Endothelial cell of umbilical vein (primary cell): Measurements from ENCODE around the gene SYCP3. TPM values are rescaled to one million over a fixed set of nuclear protein-coding genes. Genes with fewer than 3 reads are reported as not detected.

Experiments
- BruUV-seq: library from RNA; stranded (reverse); fragments of 400-500 nt; replicated peaks from 2 replicates; lab custom pipeline; 2021; lab: Mats Ljungman, UMichigan
- CTCF ChIA-PET: fragments of 300-600, 350-600 bp; sonication (Branson Sonifier 250); formaldehyde crosslinking; loops from one replicate; lab custom pipeline; 2021; ENCODE audit warnings: antibody characterized with exemption, inconsistent platforms; lab: Charles Lee
- POLR2A ChIA-PET: fragments of 300-600, 350-600 bp; sonication (Branson Sonifier 250); formaldehyde crosslinking; loops from one replicate; lab custom pipeline; 2021; ENCODE audit warnings: antibody characterized with exemption, inconsistent platforms; lab: Charles Lee
- DNase-seq: peaks from one replicate; pipeline ENCODE4 v3.0.0-alpha.2; 2011; ENCODE audit warnings: low read depth, low spot score
- FAIRE-seq: peaks from 2 replicates; lab custom pipeline; 2011; peaks lifted over from hg19 to GRCh38; lab: Jason Lieb, UNC
- H2AFZ ChIP-seq: 2 replicates; pipeline ENCODE4 v1.6.0; 2012; ENCODE audit warnings: low read depth, low read length, control low read depth, inconsistent platforms
- H3K27ac ChIP-seq: 2 replicates; pipeline ENCODE4 v1.5.1; 2011; ENCODE audit warnings: low read depth, mild to moderate bottlenecking, control low read depth, low read length, moderate library complexity; ENCODE audit not compliant: insufficient read depth
- H3K27me3 ChIP-seq, 2 experiments: 2 replicates each; pipeline versions ENCODE4 v1.6.0 to v1.6.1; 2011; ENCODE audit warnings: low read length in 2 of 2, mixed read lengths in 1 of 2; ENCODE audit not compliant: control insufficient read depth in 2 of 2, insufficient read depth in 2 of 2
- H3K36me3 ChIP-seq, 2 experiments: 2 replicates in 1 of 2; 3 replicates in 1 of 2; pipeline ENCODE4 v1.5.1; 2011; ENCODE audit warnings: low read length in 2 of 2, mild to moderate bottlenecking in 1 of 2, moderate library complexity in 1 of 2; ENCODE audit not compliant: control insufficient read depth in 2 of 2, insufficient read depth in 2 of 2; ENCODE audit errors: extremely low read depth in 1 of 2
- H3K4me1 ChIP-seq: 3 replicates; pipeline ENCODE4 v1.5.1; 2011; ENCODE audit warnings: mild to moderate bottlenecking, low read length; ENCODE audit not compliant: control insufficient read depth, insufficient read depth; ENCODE audit errors: extremely low read depth
- H3K4me2 ChIP-seq: 2 replicates; pipeline ENCODE4 v1.6.1; 2011; ENCODE audit warnings: low read length, control low read depth, mixed read lengths; ENCODE audit not compliant: insufficient read depth
- H3K4me3 ChIP-seq, 3 experiments: fragments of 200-600 bp in 1 of 3; sonication (generic), shearing (Covaris generic) in 1 of 3; replicated peaks in 1 of 3; 2 replicates each; pipeline ENCODE4 v1.5.1; 2011 to 2016; ENCODE audit warnings: control low read depth in 3 of 3, low read length in 3 of 3, mild to moderate bottlenecking in 2 of 3, inconsistent platforms in 1 of 3, low read depth in 1 of 3, moderate library complexity in 1 of 3; ENCODE audit not compliant: insufficient read depth in 1 of 3
- H3K79me2 ChIP-seq: 2 replicates; pipeline ENCODE4 v1.6.0; 2012; ENCODE audit warnings: low read length, inconsistent platforms; ENCODE audit not compliant: control insufficient read depth, insufficient read depth
- H3K9ac ChIP-seq: replicated peaks from 2 replicates; pipeline ENCODE3; 2011; ENCODE audit warnings: low read length, control low read depth; ENCODE audit not compliant: insufficient read depth; ENCODE audit errors: extremely low read depth
- H3K9me1 ChIP-seq: replicated peaks from 3 replicates; pipeline ENCODE4 v1.6.0; 2011; ENCODE audit warnings: mild to moderate bottlenecking, low read length; ENCODE audit not compliant: control insufficient read depth, insufficient read depth; ENCODE audit errors: extremely low read depth
- H3K9me3 ChIP-seq: replicated peaks from 2 replicates; pipeline ENCODE4 v1.5.1; 2012; ENCODE audit warnings: low read length, inconsistent platforms; ENCODE audit not compliant: control insufficient read depth, insufficient read depth
- H4K20me1 ChIP-seq: replicated peaks from 2 replicates; pipeline ENCODE3; 2011; ENCODE audit warnings: mild to moderate bottlenecking, low read length; ENCODE audit not compliant: control insufficient read depth, insufficient read depth; ENCODE audit errors: extremely low read depth
- CTCF ChIP-seq, 2 donors: IDR thresholded peaks; 1 replicate in 1 of 2; 2 replicates in 1 of 2; pipeline ENCODE4 v1.5.1; 2011; ENCODE audit warnings: low read length in 2 of 2, mild to moderate bottlenecking in 2 of 2, moderate library complexity in 2 of 2, control low read depth in 1 of 2, inconsistent platforms in 1 of 2, low read depth in 1 of 2; ENCODE audit not compliant: insufficient read depth in 1 of 2; ENCODE audit errors: extremely low read depth in 1 of 2
- EZH2 ChIP-seq: IDR thresholded peaks from 2 replicates; pipeline ENCODE4 v1.6.1; 2012; ENCODE audit warnings: borderline replicate concordance, low read depth, mild to moderate bottlenecking, moderate library complexity, low read length, inconsistent platforms; ENCODE audit not compliant: severe bottlenecking
- FOS ChIP-seq: IDR thresholded peaks from 2 replicates; pipeline ENCODE4 v1.6.1; 2011; ENCODE audit warnings: mild to moderate bottlenecking, low read length, moderate library complexity, borderline replicate concordance; ENCODE audit not compliant: insufficient read depth
- JUN ChIP-seq: IDR thresholded peaks from 2 replicates; pipeline ENCODE4 v1.6.1; 2011; ENCODE audit warnings: borderline replicate concordance, low read depth; ENCODE audit not compliant: insufficient read length, insufficient read depth
- MAX ChIP-seq: IDR thresholded peaks from 2 replicates; pipeline ENCODE4 v1.6.1; 2011; ENCODE audit not compliant: insufficient read depth, insufficient read length
- POLR2A ChIP-seq: IDR thresholded peaks from 2 replicates; pipeline ENCODE4 v1.6.1; 2012; ENCODE audit warnings: low read depth, mild to moderate bottlenecking, control low read depth, low read length
- dilution Hi-C: fragments of 300-500 bp; cut with MboI; formaldehyde crosslinking; loops from one replicate; pipeline ENCODE4 v1.15.0; 2019; ENCODE audit warnings: low sequenced_read_pairs; ENCODE audit not compliant: extremely low pct_ligation_motif_present
- intact Hi-C: fragments of 100-400 bp; cut with micrococcal nuclease; formaldehyde crosslinking; loops from one replicate; pipeline ENCODE4 v1.10.0; 2022
- polyA plus RNA-seq, 4 experiments: library from polyadenylated mRNA; depleted of rRNA in 3 of 4; stranded (reverse) in 3 of 4; unstranded in 1 of 4; fragments of >200 nt; gene quantifications; 2 replicates each; pipeline versions ENCODE4 v1.2.1 to v1.2.3, GENCODE V29; 2011 to 2012; ENCODE audit warnings: missing spikeins in 1 of 4
- total RNA-seq: library from RNA; stranded (reverse); gene quantifications from 2 replicates; pipeline ENCODE4 v1.2.3, GENCODE V29; 2021

SYCP3 gene
- total and polyA plus RNA-seq, 2 donors (not counting 3 experiments of a cell fraction or from before 2014, with no cell fraction given) = 0.29 TPM; not detected in 1

DNA sequence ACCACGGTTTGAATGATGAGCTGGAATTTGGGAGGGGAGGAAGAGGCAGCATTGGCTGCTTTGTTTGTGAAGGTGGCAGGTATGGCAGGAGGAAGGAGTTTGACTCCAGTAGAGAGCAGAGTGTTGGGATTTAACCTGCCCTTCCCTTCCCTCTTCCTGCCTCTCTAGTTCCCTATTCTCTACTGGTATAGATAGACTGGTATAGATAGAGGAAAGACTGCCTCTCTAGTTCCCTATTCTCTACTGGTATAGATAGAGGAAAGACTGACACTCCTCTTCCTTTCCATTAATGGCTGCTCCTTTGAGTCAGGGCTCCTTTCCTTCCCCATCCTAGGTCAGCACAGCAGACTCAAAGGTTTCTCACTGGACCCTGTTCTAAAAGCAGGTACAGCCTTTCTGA, 8.4 kb upstream of the SYCP3 start:
- FAIRE-seq (no peak), DNase-seq (no peak)
- Histone ChIP-seq H3K4me2 (no peak overlapping the region), H3K79me2 (no peaks in the 10 kb centered on the region), H3K9ac (no peak overlapping the region), H3K27ac (no peak overlapping the region), H3K27me3 (no peaks in the 10 kb centered on the region), H3K4me3 (no peak overlapping the region), H2AFZ (no peak overlapping the region), H3K4me1 (no peaks in the 10 kb centered on the region), H3K9me3 (no peaks in the 10 kb centered on the region), H3K36me3 (peaks cover 0 to 12% of the 10 kb centered on the region in 2 experiments), H4K20me1 (no peaks in the 10 kb centered on the region), H3K9me1 (no peaks in the 10 kb centered on the region)
- CTCF ChIA-PET = interaction anchor here (1.8 kb wide), 1 partner anchor 12 kb away, joined by 7 read pairs; no protein-coding TSS in a partner anchor
- intact Hi-C loops = no loop called here
- POLR2A ChIA-PET = no interaction called here
- dilution Hi-C loops = no loop called here
- TF ChIP-seq FOS = no peak
- no peak for TF ChIP-seq MAX
- no peak for TF ChIP-seq JUN
- TF ChIP-seq CTCF (IDR thresholded peaks at IDR 0.05; ENCODE audit: extremely low read depth in 1 of 2, insufficient read depth in 1 of 2, low read depth in 1 of 2, low read length in 2 of 2) = no peak
- no peak for TF ChIP-seq EZH2
- TF ChIP-seq POLR2A = no peak
- no TSS peak for BruUV-seq
